ENCODE measurements around the gene GAK. TPM values are rescaled to one million over a fixed set of nuclear protein-coding genes. Genes with fewer than 3 reads are reported as not detected.

Gene GAK
- total RNA-seq, 1 experiment from 2014 or later: 86.6 TPM

DNA sequence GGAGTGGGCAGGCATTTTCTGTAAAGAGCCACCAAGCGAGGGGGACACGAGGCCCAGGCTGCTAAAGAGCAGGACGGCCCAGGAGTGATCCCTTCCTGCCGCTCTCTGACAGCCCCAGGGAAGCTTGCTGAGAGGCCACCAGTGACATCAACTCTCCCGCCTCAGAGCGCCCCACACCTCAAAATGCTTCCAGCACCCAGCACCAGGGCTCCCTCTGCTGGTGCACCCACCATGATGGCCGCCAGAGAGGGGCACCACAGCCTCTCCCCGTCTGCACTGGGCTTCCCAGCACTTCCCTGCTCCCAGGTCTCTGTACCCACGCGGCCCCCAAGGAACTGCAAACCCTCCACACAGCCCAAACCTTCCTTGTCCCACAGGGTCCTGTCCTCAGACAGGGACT is 40.4 kb downstream of the GAK start:
- ChIA-PET CTCF (no interaction called here), POLR2A (no interaction called here)
- BruUV-seq (replicated peaks): no TSS peak
- no peaks in the 10 kb centered on the region for H3K27me3 ChIP-seq (ENCODE audit: control insufficient read depth, insufficient read depth, low read length)
- H3K4me3 ChIP-seq (ENCODE audit: low read depth in 2 of 2, low read length in 2 of 2): no peak overlapping the region
- in situ Hi-C loops (cut with HindIII; ENCODE audit: low pct_unique_long_range_greater_than_20kb, low sequenced_read_pairs) (no loop called here), intact Hi-C loops (cut with micrococcal nuclease; ENCODE audit: unreplicated experiment) (no loop called here)
- no peak overlapping the region for H3K27ac ChIP-seq (ENCODE audit: low read length)
- H3K36me3 ChIP-seq (ENCODE audit: control insufficient read depth, insufficient read depth, low read length): no peaks in the 10 kb centered on the region
- 0 out of 2 replicates have a peak, but pooled peaks have one; percentile 7 for ATAC-seq
- no peak for DNase-seq (ENCODE audit: low read depth, low spot score)
- TF ChIP-seq TCF7L2 (IDR thresholded peaks at IDR 0.05; ENCODE audit: low read depth, low read length) (no peak), POLR2AphosphoS5 (IDR thresholded peaks at IDR 0.05; ENCODE audit: low read depth, low read length) (no peak), SIN3A (IDR thresholded peaks at IDR 0.05; ENCODE audit: borderline replicate concordance, insufficient read depth, low read depth, low read length) (no peak)
- TF ChIP-seq, protein P1, sequence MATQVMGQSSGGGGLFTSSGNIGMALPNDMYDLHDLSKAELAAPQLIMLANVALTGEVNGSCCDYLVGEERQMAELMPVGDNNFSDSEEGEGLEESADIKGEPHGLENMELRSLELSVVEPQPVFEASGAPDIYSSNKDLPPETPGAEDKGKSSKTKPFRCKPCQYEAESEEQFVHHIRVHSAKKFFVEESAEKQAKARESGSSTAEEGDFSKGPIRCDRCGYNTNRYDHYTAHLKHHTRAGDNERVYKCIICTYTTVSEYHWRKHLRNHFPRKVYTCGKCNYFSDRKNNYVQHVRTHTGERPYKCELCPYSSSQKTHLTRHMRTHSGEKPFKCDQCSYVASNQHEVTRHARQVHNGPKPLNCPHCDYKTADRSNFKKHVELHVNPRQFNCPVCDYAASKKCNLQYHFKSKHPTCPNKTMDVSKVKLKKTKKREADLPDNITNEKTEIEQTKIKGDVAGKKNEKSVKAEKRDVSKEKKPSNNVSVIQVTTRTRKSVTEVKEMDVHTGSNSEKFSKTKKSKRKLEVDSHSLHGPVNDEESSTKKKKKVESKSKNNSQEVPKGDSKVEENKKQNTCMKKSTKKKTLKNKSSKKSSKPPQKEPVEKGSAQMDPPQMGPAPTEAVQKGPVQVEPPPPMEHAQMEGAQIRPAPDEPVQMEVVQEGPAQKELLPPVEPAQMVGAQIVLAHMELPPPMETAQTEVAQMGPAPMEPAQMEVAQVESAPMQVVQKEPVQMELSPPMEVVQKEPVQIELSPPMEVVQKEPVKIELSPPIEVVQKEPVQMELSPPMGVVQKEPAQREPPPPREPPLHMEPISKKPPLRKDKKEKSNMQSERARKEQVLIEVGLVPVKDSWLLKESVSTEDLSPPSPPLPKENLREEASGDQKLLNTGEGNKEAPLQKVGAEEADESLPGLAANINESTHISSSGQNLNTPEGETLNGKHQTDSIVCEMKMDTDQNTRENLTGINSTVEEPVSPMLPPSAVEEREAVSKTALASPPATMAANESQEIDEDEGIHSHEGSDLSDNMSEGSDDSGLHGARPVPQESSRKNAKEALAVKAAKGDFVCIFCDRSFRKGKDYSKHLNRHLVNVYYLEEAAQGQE (IDR thresholded peaks at IDR 0.05; ENCODE audit: insufficient read depth in 1 of 2, low read depth in 2 of 2, low read length in 1 of 2): no peak
- TF ChIP-seq, protein P2, sequence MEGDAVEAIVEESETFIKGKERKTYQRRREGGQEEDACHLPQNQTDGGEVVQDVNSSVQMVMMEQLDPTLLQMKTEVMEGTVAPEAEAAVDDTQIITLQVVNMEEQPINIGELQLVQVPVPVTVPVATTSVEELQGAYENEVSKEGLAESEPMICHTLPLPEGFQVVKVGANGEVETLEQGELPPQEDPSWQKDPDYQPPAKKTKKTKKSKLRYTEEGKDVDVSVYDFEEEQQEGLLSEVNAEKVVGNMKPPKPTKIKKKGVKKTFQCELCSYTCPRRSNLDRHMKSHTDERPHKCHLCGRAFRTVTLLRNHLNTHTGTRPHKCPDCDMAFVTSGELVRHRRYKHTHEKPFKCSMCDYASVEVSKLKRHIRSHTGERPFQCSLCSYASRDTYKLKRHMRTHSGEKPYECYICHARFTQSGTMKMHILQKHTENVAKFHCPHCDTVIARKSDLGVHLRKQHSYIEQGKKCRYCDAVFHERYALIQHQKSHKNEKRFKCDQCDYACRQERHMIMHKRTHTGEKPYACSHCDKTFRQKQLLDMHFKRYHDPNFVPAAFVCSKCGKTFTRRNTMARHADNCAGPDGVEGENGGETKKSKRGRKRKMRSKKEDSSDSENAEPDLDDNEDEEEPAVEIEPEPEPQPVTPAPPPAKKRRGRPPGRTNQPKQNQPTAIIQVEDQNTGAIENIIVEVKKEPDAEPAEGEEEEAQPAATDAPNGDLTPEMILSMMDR (IDR thresholded peaks at IDR 0.05): no peak; the same call in 1 of the 2 replicates
- no peaks in the 10 kb centered on the region for H3K4me1 ChIP-seq (ENCODE audit: control insufficient read depth, insufficient read depth, low read length)
- H3K9me3 ChIP-seq (ENCODE audit: control insufficient read depth, insufficient read depth, low read depth, low read length): no peaks in the 10 kb centered on the region

DNA sequence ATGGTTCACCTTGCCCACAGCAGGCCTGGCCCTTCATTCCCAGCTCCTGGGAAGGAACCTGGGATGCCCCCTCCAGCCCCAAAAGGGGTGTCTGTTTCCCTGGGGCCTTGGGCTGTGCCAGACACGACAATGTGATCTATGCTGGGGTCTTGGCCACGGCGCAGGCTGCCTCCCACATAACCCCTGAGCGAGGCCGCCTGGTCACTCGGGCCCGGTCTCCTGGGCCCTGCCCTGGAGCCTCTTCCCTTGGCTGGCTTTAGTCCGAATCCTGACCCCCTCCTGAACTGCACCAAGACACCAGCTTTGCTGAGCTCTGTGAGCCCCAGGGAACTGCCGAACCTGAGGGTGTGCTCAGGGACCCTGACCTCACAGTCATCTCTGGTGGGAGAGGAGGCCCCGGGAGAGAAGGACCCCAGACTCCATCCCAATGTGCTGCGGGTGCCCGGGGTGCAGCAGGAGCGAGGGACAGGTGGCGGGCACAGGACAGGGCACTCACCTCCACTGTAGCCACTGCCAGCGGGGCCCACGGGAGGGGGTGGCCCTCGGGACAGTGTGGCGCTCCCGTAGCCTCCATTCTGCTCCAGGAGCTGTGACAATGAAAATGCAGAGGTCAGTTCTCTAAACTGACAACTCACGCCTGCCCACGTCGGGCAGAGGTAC is 42.0 kb downstream of the GAK start:
- no peaks in the 10 kb centered on the region for H3K9me3 ChIP-seq (ENCODE audit: control insufficient read depth, insufficient read depth, low read depth, low read length)
- ATAC-seq (no peak), DNase-seq (ENCODE audit: low read depth, low spot score) (no peak)
- H3K4me3 ChIP-seq (ENCODE audit: low read depth in 2 of 2, low read length in 2 of 2): no peak overlapping the region
- ChIA-PET CTCF (no interaction called here), POLR2A (no interaction called here)
- no peak overlapping the region for H3K27ac ChIP-seq (ENCODE audit: low read length)
- intact Hi-C loops (cut with micrococcal nuclease; ENCODE audit: unreplicated experiment) (no loop called here), in situ Hi-C loops (cut with HindIII; ENCODE audit: low pct_unique_long_range_greater_than_20kb, low sequenced_read_pairs) (no loop called here)
- TF ChIP-seq POLR2AphosphoS5 (IDR thresholded peaks at IDR 0.05; ENCODE audit: low read depth, low read length) (no peak), SIN3A (IDR thresholded peaks at IDR 0.05; ENCODE audit: borderline replicate concordance, insufficient read depth, low read depth, low read length) (no peak), TCF7L2 (IDR thresholded peaks at IDR 0.05; ENCODE audit: low read depth, low read length) (no peak)
- TF ChIP-seq, protein P1 (IDR thresholded peaks at IDR 0.05; ENCODE audit: insufficient read depth in 1 of 2, low read depth in 2 of 2, low read length in 1 of 2): no peak
- TF ChIP-seq, protein P2 (IDR thresholded peaks at IDR 0.05): no peak
- H3K4me1 ChIP-seq (ENCODE audit: control insufficient read depth, insufficient read depth, low read length): no peaks in the 10 kb centered on the region
- no peaks in the 10 kb centered on the region for H3K27me3 ChIP-seq (ENCODE audit: control insufficient read depth, insufficient read depth, low read length)
- BruUV-seq (replicated peaks): no TSS peak
- H3K36me3 ChIP-seq (ENCODE audit: control insufficient read depth, insufficient read depth, low read length): no peaks in the 10 kb centered on the region

All from Panc1 (cell line).